SK-N-SH (cell line): ENCODE data around the gene LARP6.

ENCODE experiments used
- YY1 ChIP-seq: IDR thresholded peaks from 2 replicates; pipeline ENCODE4 v1.4.0; 2012; ENCODE audit warnings: low read depth, mild to moderate bottlenecking
- TF ChIP-seq, protein P1 (sequence below): IDR thresholded peaks from 2 replicates; pipeline ENCODE4 v1.4.0; 2012; ENCODE audit warnings: low read depth

GRCh38 chr15:70892912-70893560, 39.1 kb upstream of the LARP6 start:
- peak; percentile 34; the same call in 1 of the 2 replicates for TF ChIP-seq YY1
- TF ChIP-seq, protein P1, sequence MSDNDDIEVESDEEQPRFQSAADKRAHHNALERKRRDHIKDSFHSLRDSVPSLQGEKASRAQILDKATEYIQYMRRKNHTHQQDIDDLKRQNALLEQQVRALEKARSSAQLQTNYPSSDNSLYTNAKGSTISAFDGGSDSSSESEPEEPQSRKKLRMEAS: no peak
